ENCODE data around the gene KPNA6. TPM values are rescaled to one million over a fixed set of nuclear protein-coding genes. Genes with fewer than 3 reads are reported as not detected.

KPNA6 gene
- total RNA-seq, 1 experiment from 2014 or later: 86.9 TPM

- no peak for DNase-seq (ENCODE audit: unreplicated experiment)
- H3K9me3 Mint-ChIP-seq (ENCODE audit: unreplicated experiment): no peaks in the 10 kb centered on the region
- TF ChIP-seq CTCF (IDR thresholded peaks at IDR 0.05; ENCODE audit: unreplicated experiment): no peak
- POLR2A ChIA-PET: no interaction called here
- no peak overlapping the region for H3K4me3 Mint-ChIP-seq (ENCODE audit: unreplicated experiment)
- peaks cover 94% of the 10 kb centered on the region for H3K36me3 Mint-ChIP-seq (ENCODE audit: insufficient read depth, unreplicated experiment)
- intact Hi-C loops (cut with micrococcal nuclease): no loop called here
- peaks cover 9% of the 10 kb centered on the region for H3K4me1 Mint-ChIP-seq (ENCODE audit: insufficient read depth, unreplicated experiment)
- H3K27ac Mint-ChIP-seq (ENCODE audit: low read depth, unreplicated experiment): no peak overlapping the region
- no TSS peak for BruUV-seq (replicated peaks)
- no peaks in the 10 kb centered on the region for H3K27me3 Mint-ChIP-seq (ENCODE audit: insufficient read depth, unreplicated experiment)
- CTCF ChIA-PET: no interaction called here
These were observed 63.1 kb downstream of the KPNA6 start for GRCh38 chr1:32170991-32171390.

DNA sequence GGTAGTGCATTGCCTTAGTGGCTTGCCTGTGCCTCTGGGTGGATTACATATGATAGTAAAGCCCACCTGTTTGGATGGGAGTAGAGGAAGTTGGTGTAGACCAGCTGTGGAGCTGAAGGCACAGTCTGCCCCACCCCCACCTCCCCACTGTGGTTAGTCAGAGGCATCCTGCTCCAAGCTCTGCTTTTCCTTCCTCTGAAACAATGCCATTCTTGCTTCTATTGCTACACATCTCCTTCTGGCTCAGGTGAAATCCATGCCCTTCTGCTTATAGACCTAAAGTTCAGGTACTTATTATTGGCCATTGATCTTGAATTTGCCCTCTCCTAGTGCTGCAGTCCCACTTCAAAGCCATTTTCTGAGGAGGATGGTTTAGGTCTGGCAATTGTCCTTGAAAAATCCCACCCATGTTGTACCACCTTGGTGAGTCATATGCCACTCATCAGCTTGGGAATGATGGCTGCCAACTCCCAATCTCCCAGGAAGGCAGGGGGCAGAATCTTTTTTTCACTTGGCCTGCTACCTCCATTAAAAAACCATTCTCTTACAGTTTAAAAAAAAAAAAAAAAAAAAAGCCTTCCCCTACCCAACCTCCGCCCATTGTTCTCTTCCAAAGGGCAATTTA, 64.9 kb downstream of the KPNA6 start:
- peaks cover 9% of the 10 kb centered on the region for H3K4me1 Mint-ChIP-seq (ENCODE audit: insufficient read depth, unreplicated experiment)
- CTCF ChIA-PET: interaction anchor here (0.7 to 1.5 kb wide), 2 partner anchors 10 to 16 kb away, joined by 3 read pairs; no protein-coding TSS in a partner anchor

DNA sequence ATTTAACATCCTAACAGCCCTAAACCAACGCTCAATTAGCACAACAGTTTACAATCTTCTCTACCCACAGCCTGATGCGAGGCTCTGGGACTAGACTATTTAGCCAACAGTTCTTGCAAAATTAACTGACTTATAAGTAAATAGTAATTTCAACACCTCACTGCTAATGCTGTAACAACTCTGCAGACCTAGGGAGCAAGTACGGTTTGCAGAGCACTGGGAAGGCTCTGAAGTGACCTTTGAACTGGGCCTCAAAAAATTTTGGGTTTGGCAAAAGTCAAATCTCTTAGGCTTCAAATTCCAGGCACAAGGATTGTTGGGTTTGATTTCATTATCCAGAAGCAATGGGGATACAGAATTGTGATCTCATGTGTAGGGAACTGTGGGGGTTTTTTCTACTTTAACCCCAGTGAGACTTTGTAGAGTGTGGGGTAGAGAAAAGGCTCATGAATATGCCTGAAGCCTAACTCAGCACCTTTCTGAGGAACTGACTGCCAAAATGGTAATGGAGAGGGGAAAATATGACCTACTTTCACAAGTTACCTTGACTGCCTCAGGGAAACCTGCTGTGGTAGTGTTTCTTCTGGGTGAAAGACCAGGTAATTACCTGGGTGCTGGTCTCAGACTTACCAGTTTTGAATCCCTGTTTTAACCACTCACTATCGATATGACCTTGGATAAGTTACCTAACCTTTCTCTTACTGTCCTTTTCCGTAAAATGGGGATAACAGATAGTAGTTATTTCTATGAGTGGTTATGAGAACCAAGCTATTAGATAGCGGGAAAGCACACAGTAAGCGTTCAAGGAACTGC, 70.7 kb downstream of the KPNA6 start:
- H3K27me3 Mint-ChIP-seq (ENCODE audit: insufficient read depth, unreplicated experiment): no peaks in the 10 kb centered on the region
- peaks cover 63% of the 10 kb centered on the region for H3K36me3 Mint-ChIP-seq (ENCODE audit: insufficient read depth, unreplicated experiment)
- POLR2A ChIA-PET: interaction anchor here (0.5 to 3.6 kb wide), 23 partner anchors 8 to 615 kb away, joined by 3 to 44 read pairs (median 4); partner anchors contain the start of genes KHDRBS1 and KPNA6
- CTCF ChIA-PET: interaction anchor here (0.5 to 1.1 kb wide), 2 partner anchors 11 to 216 kb away, joined by 3 read pairs; no protein-coding TSS in a partner anchor
- no TSS peak for BruUV-seq (replicated peaks)
- intact Hi-C loops (cut with micrococcal nuclease): loop anchor here (2.0 kb wide), 1 partner anchor 70 kb away; the partner anchor contains the start of gene KPNA6
- peak overlapping the region; percentile 98 for H3K27ac Mint-ChIP-seq (ENCODE audit: low read depth, unreplicated experiment)
- peak overlapping the region; percentile 97 for H3K4me3 Mint-ChIP-seq (ENCODE audit: unreplicated experiment)
- TF ChIP-seq CTCF (IDR thresholded peaks at IDR 0.05; ENCODE audit: unreplicated experiment): no peak
- no peaks in the 10 kb centered on the region for H3K9me3 Mint-ChIP-seq (ENCODE audit: unreplicated experiment)
- no peak for DNase-seq (ENCODE audit: unreplicated experiment)
- peaks cover 7% of the 10 kb centered on the region for H3K4me1 Mint-ChIP-seq (ENCODE audit: insufficient read depth, unreplicated experiment)

More for the DNA sequence above, 64.9 kb downstream of the KPNA6 start:
- intact Hi-C loops (cut with micrococcal nuclease): no loop called here
- Mint-ChIP-seq H3K9me3 (ENCODE audit: unreplicated experiment) (no peaks in the 10 kb centered on the region), H3K27ac (ENCODE audit: low read depth, unreplicated experiment) (no peak overlapping the region), H3K27me3 (ENCODE audit: insufficient read depth, unreplicated experiment) (no peaks in the 10 kb centered on the region), H3K4me3 (ENCODE audit: unreplicated experiment) (no peak overlapping the region), H3K36me3 (ENCODE audit: insufficient read depth, unreplicated experiment) (peaks cover 83% of the 10 kb centered on the region)
- TF ChIP-seq CTCF (IDR thresholded peaks at IDR 0.05; ENCODE audit: unreplicated experiment): no peak
- BruUV-seq (replicated peaks): no TSS peak
- POLR2A ChIA-PET: no interaction called here
- peak; percentile 68 for DNase-seq (ENCODE audit: unreplicated experiment)

DNA sequence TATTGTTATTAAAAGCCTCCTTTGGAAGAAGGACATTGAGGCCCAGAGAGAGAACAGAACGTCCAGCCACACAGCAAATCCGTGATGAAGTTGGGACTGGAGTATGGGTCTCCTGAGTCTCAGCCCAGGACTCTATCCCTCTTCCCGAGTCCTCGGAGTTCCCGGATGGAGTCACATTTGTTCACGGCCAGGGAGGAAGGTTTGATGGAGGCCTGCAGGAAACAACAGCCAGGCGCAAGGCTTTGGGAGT, 71.3 kb downstream of the KPNA6 start:
- no peak for TF ChIP-seq CTCF (IDR thresholded peaks at IDR 0.05; ENCODE audit: unreplicated experiment)
- Mint-ChIP-seq H3K27me3 (ENCODE audit: insufficient read depth, unreplicated experiment) (no peaks in the 10 kb centered on the region), H3K9me3 (ENCODE audit: unreplicated experiment) (no peaks in the 10 kb centered on the region), H3K27ac (ENCODE audit: low read depth, unreplicated experiment) (peak overlapping the region; percentile 98), H3K36me3 (ENCODE audit: insufficient read depth, unreplicated experiment) (peaks cover 66% of the 10 kb centered on the region), H3K4me1 (ENCODE audit: insufficient read depth, unreplicated experiment) (peaks cover 10% of the 10 kb centered on the region), H3K4me3 (ENCODE audit: unreplicated experiment) (peak overlapping the region; percentile 97)
- BruUV-seq (replicated peaks): TSS peak; percentile 69
- DNase-seq (ENCODE audit: unreplicated experiment): no peak
- intact Hi-C loops (cut with micrococcal nuclease): loop anchor here (2.0 kb wide), 1 partner anchor 70 kb away; the partner anchor contains the start of gene KPNA6
- POLR2A ChIA-PET: interaction anchor here (0.5 to 3.6 kb wide), 27 partner anchors 9 to 614 kb away, joined by 3 to 44 read pairs (median 4); partner anchors contain the start of genes KHDRBS1 and KPNA6
- CTCF ChIA-PET: interaction anchor here (0.5 to 1.1 kb wide), 2 partner anchors 11 to 217 kb away, joined by 3 read pairs; no protein-coding TSS in a partner anchor
